Activated T-helper 1 cell treated with Interleukin-2 at 50 U/mL for 16 hours (primary cell): Measurements from ENCODE around the gene SMAP1.

Experiments used
- DNase-seq: peaks from one replicate; pipeline ENCODE4 v3.0.0-alpha.2; 2020; ENCODE audit warnings: low read depth

Gene SMAP1

GRCh38 chr6:70684794-70685493 is 17.3 kb downstream of the SMAP1 start:
- no peak for DNase-seq

- DNase-seq, result no peak
Observed at GRCh38 chr6:70685494-70686180, 18.0 kb downstream of the SMAP1 start.

- no peak for DNase-seq
Observed at GRCh38 chr6:70686548-70687133, 19.0 kb downstream of the SMAP1 start.

- no peak for DNase-seq
Observed at GRCh38 chr6:70693887-70694286, 26.2 kb downstream of the SMAP1 start.

GRCh38 chr6:70694371-70694770 is 26.7 kb downstream of the SMAP1 start:
- no peak for DNase-seq

- no peak for DNase-seq
Observed at GRCh38 chr6:70700922-70701876, 33.5 kb downstream of the SMAP1 start.

GRCh38 chr6:70705772-70706171 is 38.1 kb downstream of the SMAP1 start:
- DNase-seq, result no peak

GRCh38 chr6:70706491-70707123 is 38.9 kb downstream of the SMAP1 start:
- DNase-seq, result no peak

- DNase-seq, result no peak
Observed at GRCh38 chr6:70707893-70708292, 40.2 kb downstream of the SMAP1 start.

GRCh38 chr6:70708448-70708847 is 40.8 kb downstream of the SMAP1 start:
- no peak for DNase-seq

GRCh38 chr6:70709826-70710225 is 42.1 kb downstream of the SMAP1 start:
- no peak for DNase-seq

GRCh38 chr6:70714716-70715257 is 47.1 kb downstream of the SMAP1 start:
- DNase-seq, result no peak

GRCh38 chr6:70717038-70717801 is 49.5 kb downstream of the SMAP1 start:
- DNase-seq, result no peak

- no peak for DNase-seq
Observed at GRCh38 chr6:70724524-70724923, 56.8 kb downstream of the SMAP1 start.

GRCh38 chr6:70725817-70726415 is 58.2 kb downstream of the SMAP1 start:
- DNase-seq, result no peak

GRCh38 chr6:70734381-70734780 is 66.7 kb downstream of the SMAP1 start:
- no peak for DNase-seq

- no peak for DNase-seq
Observed at GRCh38 chr6:70734979-70735378, 67.3 kb downstream of the SMAP1 start.

GRCh38 chr6:70735513-70735912 is 67.8 kb downstream of the SMAP1 start:
- no peak for DNase-seq

GRCh38 chr6:70738028-70738427 is 70.3 kb downstream of the SMAP1 start:
- no peak for DNase-seq

GRCh38 chr6:70739534-70739933 is 71.9 kb downstream of the SMAP1 start:
- DNase-seq, result no peak
